Glomerular visceral epithelial cell (primary cell): ENCODE data around the gene CSF1R.
"Not testable (repeated sequence)": the region's sequence is repeated elsewhere in the genome, so short reads cannot be mapped to it uniquely, and the experiment has no call there.

Experiments
- DNase-seq: peaks from one replicate; pipeline ENCODE4 v3.0.0-alpha.2; 2016; ENCODE audit errors: extremely low spot score

Gene CSF1R

DNA sequence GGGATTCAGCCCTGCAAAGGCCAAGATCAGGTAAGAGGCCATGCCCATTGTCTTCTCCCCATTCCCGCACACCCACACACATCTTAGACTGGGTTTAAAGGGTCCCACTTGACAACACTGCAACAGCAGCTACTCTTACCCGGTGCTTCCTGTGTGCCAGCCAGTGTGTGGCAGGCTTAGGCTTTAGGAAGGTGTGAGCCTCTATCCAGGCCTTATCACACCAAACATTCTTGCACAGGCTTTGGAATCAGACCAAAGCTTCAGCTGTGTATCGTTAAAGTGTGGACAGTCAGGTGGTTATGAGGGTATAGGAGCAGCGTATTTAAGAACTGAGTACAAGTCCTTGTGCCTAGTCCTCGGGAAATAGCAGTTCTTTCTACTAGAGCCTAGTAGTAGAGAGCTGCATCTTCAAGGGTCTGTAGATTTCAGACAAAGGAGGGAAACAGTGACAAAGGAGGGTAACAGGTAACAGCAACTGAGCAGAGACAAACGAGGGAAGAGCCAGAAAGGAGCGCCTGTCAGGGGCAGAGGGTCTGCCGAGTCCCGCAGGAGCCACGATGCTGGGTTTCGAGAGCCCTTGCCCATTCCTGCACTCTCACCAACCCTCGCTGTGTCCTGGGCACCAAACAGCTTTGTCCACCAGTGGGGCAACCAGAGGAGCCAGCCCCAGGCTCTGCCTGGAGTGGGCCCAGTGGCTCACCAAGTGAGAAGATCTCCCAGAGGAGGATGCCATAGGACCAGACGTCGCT is 30.9 kb downstream of the CSF1R start:
- no peak for DNase-seq

DNA sequence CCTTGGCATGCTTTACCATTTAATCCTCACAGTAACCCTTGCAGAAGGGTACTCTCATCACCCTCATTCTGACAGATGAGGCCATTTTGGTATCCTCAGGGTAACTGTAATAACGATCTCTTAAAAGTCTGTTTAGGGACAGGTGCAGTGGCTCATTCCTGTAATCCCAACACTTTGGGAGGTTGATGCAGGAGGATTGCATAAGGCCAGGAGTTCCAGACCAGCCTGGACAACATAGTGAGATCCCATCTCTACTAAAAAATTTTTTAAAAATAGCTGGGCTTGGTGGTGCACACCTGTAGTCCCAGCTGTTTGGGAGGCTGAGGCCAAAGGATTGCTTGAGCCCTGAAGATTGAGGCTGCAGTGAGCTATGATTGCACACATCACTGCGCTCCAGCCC is 31.8 kb downstream of the CSF1R start:
- no peak for DNase-seq

DNA sequence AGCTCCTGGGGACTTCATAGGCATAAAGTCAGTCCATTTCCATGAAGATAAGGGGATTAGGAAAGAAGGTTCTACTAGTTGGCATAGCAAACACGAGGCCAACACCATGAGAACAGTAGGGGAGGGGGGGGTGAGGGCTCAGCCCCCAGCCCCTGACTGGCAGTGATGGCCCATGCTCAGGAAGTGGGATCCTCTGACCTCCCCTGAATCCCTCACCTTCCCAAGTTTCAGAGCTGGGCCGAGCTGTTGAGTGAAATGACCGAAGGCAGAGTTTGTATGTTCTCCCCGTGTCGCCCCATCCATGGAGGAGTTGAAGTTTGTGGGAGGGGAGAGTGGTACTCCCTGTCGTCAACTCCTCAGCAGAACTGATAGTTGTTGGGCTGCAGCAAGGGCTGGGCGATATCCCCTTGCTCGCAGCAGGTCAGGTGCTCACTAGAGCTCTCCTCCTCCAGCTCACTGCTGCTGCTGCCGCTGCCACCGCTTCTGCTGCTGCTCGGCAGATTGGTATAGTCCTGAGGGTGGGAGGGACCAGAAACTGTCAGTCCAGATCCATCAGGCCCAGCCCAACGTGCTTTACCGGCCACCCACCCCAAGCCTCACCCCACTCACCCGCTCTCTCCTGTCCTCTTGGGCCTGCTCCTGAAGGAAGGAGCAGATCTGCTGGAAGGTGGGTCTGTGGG is 32.5 kb downstream of the CSF1R start:
- no peak for DNase-seq

DNA sequence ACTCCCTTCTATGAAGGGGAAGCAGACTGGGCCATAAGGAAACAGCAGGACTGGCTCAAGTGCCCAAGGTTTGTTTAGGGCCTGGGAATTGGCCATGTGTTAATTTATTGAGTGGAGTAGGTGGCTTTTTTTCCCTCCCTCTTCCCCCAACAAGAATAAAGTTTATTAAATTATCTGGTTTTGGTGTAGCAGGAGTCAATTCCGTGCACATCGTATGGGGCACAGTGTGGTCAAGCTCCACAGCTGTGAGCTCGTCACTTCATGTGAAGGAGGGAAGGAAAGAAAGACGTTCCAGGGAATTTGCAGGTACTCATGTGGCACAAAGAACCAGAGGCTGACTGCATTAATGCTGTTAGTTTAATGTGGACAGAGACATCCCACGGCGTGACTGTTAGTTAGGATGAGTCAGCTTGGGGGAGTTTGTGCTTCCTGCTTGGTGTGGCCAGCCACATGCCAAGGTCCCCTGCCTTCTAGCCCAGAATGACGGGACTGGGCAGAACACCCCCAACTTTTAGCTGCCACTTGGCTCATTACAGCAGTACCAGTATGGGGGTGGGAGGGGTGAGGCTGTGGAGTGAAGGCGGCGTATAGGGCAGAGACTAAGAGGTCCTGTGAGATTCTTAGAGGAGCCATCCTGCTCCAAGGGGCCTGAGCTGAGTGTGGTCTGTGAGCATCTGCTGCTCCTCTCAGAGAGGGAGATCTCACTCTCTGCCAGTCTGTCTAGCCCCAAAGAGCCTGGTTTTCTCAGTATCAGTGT is 33.2 kb downstream of the CSF1R start:
- DNase-seq: peak; percentile 93

GRCh38 chr5:150052226-150052955 is 34.0 kb downstream of the CSF1R start:
- DNase-seq: no peak

DNA sequence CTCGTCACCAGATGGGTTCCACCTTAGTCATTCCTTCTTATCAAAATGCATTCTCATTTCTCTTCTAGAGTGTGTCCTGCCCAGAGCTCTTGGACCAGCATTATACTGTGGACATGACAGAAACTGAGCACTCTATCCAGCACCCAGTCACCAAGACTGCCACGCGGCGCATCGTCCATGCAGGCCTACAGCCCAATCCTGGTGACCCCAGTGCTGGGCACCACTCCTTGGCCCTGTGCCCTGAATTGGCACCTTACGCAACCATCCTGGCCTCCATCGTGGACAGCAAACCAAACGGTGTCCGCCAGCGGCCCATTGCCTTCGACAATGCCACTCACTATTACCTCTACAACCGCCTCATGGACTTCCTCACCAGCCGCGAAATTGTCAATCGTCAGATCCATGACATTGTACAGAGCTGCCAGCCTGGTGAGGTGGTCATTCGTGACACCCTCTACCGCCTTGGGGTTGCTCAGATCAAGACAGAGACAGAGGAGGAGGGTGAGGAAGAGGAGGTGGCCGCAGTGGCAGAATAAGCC is 34.6 kb downstream of the CSF1R start:
- DNase-seq: no peak

DNA sequence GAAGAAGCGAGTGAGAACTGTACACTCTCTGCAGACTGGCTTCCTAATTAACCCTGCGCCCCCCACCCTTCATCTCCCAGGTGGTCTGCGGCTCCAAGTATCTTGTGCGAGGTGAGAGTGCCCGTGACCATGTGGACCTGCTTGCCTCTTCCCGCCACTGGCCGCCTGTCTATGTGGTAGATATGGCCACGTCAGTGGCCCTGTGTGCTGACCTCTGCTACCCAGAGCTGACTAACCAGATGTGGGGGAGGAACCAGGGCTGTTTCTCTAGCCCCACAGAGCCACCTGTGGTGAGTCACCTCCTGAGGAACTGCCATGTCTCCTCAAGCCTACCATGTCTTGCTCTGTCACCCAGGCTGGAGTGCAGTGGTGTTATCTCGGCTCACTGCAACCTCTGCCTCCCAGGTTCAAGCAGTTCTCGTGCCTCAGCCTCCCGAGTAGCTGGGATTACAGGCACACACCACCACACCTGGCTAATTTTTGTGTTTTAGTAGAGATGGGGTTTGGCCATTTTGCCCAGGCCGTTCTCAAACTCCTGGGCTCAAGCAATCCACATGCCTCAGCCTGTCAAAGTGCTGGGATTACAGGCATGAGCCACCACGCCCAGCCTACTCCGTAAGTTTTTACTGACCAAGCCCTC is 36.1 kb downstream of the CSF1R start:
- DNase-seq: peak; percentile 90

DNA sequence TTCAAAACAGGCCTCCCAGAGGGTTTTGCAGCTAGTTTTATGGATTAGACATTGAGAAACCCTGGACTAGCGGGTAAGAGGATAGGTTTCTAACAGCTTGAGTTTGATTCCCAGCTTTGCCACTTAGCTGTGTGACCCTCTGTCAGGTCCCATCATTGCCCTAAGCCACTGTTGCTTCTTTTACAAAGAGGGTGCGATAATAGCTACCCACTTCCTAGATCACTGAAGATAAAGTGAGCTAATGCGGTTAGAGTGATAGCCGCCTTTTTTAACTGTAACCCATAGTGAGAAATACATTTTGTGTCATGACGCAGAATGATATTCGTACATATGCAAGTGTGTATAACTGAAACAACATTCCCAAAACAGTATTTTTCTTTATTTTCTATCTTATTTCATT is 40.3 kb downstream of the CSF1R start:
- no peak for DNase-seq

DNA sequence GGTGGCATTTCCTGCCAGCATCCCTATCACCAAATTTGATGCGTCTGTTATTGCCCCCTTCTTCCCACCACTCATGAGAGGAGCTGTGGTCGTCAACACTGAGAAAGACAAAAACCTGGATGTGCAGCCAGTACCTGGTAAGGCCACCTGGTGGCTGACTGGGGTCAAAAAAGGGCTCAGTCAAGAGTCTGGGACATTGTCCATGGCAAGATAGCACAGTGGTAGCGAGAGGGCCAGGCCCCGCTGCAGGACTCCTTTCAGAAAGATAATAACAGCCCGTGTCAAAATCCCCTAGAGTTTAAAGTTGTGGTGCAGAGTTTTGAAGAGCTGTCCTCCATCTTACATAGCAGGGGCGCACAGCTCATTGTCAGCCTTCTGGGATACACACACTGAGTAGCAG is 40.8 kb downstream of the CSF1R start:
- DNase-seq: no peak

DNA sequence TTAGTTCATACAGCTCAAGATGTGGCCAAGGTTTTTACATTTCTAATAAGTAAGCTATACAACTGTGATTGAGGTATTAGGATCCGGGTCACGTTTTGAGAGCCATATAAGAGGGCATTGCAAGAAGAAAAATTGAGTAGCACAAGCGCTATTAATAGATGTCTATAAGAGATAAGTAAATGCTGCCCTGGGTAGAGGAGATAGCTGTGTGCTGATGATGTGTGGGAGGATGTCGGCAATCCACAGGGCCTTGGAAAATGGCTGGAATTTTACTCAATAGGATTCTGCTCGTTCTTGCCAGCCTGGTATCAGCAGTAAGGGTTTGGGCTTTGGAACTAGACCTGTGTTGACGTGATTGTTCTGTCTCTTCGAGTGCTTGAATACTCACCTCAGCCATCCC is 41.6 kb downstream of the CSF1R start:
- DNase-seq: no peak

- DNase-seq: peak; percentile 50
Observed at GRCh38 chr5:150044329-150044681, 42.0 kb downstream of the CSF1R start.

- no peak for DNase-seq
Observed at GRCh38 chr5:150043657-150044328, 42.6 kb downstream of the CSF1R start.

GRCh38 chr5:150042459-150042858 is 43.9 kb downstream of the CSF1R start:
- DNase-seq: no peak

- DNase-seq: no peak
Observed at GRCh38 chr5:150038547-150038946, 47.8 kb downstream of the CSF1R start.

DNA sequence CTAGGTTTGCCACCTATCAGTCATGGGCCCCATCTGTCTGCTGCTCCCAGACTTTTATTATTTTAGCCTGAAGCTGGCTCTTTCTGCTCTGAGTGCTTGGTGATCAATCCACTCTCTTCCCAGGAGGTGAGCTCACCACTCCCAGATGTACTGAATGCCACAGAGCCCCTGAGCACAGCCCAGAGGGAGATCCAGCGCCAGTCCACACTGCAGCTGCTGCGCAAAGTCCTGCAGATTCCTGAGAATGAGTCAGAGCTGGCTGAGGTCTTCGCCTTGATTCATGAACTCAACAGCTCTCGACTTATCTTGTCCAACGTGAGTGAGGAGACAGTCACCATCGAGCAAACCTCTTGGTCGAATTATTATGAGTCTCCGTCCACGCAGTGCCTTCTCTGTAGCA is 49.8 kb downstream of the CSF1R start:
- DNase-seq: peak; percentile 98

GRCh38 chr5:150035139-150035895 is 51.0 kb downstream of the CSF1R start:
- no peak for DNase-seq

GRCh38 chr5:150034662-150035061 is 51.7 kb downstream of the CSF1R start:
- peak; percentile 74 for DNase-seq

DNA sequence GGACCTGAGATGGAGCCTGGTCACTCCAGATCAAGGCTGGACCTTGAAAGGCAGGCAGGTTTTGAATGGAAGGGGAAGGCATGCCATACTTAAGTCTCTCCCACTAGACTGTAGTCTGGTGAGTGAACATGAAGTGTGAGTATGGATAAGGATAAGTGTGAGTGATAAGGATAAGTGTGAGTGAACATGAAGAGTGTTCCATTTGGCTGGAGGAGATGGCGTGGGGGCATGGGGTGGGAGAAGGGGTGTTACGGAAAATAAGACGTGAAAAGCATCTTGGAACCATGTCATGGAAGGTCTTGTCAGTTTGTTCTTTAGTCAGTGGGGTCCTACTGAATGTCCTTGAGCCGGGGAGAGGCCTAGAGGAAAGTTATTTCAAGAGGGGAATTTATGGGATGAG is 53.0 kb downstream of the CSF1R start:
- no peak for DNase-seq

DNA sequence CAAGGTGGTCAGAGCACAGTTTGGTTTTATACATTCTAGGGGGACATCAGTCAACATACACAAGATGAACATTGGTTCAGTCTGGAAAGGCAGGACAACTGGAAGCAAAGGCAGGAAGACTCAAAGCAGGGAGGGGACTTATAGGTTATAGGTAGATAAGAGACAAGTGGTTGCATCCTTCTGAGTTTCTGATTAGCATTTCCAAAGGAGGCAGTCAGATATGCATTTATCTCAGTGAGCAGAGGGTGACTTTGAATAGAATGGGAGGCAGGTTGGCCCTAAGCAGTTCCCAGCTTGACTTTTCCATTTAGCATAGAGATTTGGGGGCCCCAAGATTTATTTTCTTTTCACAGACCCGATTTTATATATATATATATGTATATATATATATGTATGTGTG is 58.3 kb downstream of the CSF1R start:
- DNase-seq: not testable (repeated sequence)

GRCh38 chr5:150026682-150027172 is 59.6 kb downstream of the CSF1R start:
- DNase-seq: no peak
